A172 (cell line): ENCODE measurements around the gene SMARCAL1. TPM values are rescaled to one million over a fixed set of nuclear protein-coding genes. Genes with fewer than 3 reads are reported as not detected.
A peak's percentile ranks its signal among the peaks of the same experiment; 100 is the strongest.
"Not testable (repeated sequence)": the region's sequence is repeated elsewhere in the genome, so short reads cannot be mapped to it uniquely, and the experiment has no call there.

ENCODE experiments used
- DNase-seq: peaks from one replicate; pipeline ENCODE4 v3.0.0-alpha.2; 2015; ENCODE audit warnings: low spot score
- total RNA-seq: library from RNA; depleted of rRNA; stranded (reverse); fragments of >200 nt; shearing (Covaris generic); gene quantifications from 2 replicates; pipeline ENCODE4 v1.2.3, GENCODE V29; 2014; rRNA removed

Gene SMARCAL1
- 12.7 and 25.1 TPM in 2 replicates for total RNA-seq

- peak; percentile 99 for DNase-seq
Observed at GRCh38 chr2:216412022-216412999, at the start of gene SMARCAL1. SMARCAL1 (plus strand) TSS chr2:216412484; CDS start chr2:216414705, 2,221 bp downstream.

GRCh38 chr2:216362730-216363129 lies 49.6 kb upstream of the SMARCAL1 start:
- peak; percentile 54 for DNase-seq

GRCh38 chr2:216363221-216363620 lies 49.1 kb upstream of the SMARCAL1 start:
- no peak for DNase-seq

DNA sequence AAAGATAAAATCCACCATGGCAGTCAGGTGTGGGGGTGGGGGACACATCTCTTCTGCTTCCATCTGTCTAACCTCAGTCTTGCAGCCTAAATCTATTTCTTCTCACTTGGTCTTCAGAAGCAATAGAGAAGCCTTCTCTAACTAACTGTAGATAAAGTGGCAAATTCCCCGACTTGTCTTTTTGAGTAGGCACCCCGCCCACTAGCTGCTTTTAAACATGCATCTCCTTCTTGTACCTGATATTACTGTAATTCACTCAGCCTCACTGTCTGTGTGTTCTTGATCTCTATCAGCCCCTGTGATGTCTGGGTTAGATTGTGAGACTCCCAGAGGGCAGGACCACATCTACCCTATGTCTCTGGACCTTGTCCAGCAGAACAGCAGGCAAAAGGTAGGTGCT lies 46.8 kb upstream of the SMARCAL1 start:
- no peak for DNase-seq

DNA sequence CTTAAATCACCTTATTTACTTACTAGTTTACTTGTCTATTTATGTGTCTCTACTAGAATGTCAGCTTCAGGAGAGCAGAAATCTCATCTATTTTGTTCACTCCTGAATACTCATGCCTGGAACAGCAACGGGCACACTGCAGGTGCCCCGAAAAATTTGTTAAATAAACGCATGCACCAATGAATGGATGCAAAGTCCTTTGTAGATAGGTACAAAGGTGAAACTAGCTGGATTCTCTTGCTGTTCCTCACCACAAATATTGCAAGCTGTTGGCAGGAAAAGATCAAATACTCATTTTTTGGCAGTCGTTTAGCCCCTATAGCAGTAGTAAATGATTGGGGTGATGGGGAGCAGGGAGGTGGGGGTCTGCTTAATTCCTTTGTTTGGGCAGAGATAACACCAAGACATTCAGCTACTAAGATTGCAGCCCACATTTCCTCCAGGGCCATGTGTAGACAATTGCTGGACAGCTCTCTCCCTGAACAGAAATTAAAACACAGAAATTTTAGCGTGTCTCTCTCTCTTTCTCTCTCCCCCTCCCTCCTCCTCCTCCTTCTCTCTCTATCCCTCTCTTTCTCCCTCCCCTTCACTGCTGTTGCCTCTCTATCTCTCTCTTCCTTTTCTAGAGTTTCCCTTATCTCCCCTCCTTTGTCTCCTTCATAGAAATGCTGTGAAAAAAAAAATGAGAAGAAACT lies 45.4 kb upstream of the SMARCAL1 start:
- no peak for DNase-seq

DNA sequence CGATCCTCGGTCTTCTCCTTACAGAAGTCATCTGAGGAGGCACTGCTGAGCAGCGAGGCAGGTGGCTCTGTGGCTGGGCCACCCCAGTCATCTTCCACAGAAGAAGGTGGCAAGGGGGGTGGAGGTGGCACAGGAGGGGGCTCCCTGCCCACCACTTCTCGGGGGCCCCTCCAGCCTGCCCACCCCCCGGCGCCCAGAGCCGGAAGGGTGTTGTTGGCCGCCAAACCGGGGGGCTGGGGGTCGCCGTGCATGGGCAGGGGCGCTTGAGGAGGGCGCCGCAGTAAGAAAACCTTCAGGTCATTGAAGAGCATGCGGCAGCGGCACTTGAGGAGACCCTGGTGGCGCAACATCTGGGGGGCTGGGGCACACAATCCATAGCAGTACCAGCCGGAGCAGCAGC lies 42.5 kb upstream of the SMARCAL1 start:
- no peak for DNase-seq

DNA sequence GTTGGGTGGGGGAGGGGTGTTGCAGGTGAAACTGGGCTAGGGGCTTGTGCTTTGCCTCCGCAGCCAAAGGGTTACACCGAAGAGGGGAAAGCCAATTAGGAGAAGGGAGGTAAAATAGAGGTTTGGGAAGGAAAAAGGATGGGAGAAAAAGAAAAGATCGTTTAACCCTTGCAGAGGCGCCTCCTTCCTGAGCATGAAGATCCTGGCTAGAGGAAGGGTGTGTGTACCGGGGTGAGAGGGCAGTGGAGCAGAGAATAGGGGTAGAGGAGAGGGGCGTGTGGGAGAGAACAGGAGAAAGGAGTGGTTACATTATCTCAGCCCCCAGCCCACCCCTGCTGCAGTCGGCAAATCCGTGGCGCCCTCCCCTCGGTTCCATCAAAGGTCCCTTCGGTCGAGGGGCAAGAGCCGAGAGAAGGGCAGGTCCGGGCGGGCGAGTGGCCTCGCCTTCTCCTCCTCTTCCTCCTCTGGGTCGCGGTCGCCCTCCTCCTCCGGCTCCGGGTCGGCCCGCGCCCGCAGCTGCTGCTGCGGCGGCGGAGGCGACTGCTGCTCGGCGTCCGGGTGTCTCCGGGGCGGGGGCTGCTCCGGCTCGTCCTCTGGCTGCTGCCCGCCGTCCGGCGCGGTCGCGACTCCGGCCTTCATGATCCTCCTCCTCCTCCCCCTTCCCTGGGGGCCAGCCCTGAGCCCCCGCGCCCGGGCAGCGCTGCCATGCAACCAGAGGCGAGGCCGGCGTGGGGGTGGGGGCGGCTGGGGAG lies 41.1 kb upstream of the SMARCAL1 start:
- no peak for DNase-seq

DNA sequence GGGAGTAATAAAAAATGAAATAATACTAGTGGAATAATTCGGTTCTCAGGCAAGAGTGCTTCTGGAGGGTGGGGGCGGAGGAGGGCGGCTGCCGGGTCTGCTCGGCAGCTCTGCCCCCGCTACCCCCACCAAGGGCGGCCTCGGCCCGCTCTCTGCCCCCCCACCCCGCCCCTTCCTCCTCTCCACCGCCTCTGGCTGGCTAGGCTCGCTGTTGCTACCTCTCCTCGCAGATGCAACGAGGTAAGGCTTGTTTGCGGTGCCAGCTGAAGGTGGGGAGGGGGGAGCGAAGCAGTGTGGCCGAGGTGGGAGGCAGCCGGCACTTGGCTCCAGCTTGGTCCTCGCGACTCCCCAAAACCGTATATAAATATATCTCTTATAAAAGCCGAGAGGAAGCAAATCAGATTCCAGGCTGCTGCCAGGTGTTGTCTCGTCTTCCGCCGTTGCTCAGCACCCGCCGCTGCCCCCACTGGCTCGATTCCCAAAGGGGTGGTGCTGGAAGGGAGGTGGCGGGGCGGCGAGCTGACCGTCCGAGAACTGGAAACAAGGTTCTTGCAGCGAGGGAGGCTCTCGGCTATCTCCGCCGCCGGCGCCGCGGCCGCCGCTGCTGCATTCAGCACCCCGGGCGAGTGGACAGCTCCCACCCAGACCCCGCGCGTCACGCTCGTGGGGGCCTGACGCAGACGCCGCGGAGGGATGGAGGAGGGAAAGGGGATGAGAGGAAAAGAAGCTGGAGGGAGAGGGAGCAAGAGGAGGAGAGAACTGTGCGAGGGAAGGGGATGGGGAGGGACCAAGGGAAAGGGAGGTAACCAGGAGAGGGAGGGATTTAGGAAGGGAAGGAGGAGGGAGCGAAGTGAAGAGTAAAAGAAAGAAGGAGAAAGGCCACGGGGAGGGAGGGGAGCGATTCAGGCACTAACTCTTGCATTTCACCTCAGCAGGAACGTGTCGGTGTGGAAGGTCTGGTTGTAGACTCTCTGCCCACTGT lies 40.3 kb upstream of the SMARCAL1 start, which contains the start of gene MARCHF4:
TSS of gene MARCHF4 (minus strand) at position 763 of the 982 bp plus-strand sequence. CDS start 2,223 bp downstream, outside the sequence.
- peak; percentile 82 for DNase-seq

DNA sequence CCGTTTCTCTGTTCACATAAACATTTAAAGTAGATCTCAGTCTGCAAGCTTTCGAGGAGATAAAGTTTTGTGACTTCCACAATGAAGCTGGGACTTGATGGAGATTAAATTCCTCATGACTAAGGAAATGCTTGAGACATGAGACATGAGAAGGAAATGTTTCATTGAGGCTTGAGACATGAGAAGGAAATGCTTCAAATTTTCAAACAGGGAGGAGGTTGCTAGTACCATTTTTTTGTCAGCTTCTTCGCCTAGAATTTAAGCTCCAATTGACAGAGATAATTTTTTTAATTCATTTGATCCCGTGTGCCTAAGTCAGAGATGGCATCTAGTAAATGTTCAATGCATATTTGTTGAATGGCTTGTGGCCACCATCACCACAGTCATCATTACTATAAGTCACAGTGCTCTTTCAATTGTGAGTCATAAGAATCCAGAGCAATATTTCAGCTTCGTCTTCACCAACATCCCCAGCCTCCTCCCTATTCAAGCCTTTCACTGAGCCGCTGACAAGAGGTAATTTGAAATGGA lies 39.5 kb upstream of the SMARCAL1 start:
- peak; percentile 88 for DNase-seq

GRCh38 chr2:216373896-216374295 lies 38.4 kb upstream of the SMARCAL1 start:
- DNase-seq: no peak

- DNase-seq: no peak
Observed at GRCh38 chr2:216375286-216375685, 37.0 kb upstream of the SMARCAL1 start.

GRCh38 chr2:216379977-216380376 lies 32.3 kb upstream of the SMARCAL1 start:
- DNase-seq: no peak

DNA sequence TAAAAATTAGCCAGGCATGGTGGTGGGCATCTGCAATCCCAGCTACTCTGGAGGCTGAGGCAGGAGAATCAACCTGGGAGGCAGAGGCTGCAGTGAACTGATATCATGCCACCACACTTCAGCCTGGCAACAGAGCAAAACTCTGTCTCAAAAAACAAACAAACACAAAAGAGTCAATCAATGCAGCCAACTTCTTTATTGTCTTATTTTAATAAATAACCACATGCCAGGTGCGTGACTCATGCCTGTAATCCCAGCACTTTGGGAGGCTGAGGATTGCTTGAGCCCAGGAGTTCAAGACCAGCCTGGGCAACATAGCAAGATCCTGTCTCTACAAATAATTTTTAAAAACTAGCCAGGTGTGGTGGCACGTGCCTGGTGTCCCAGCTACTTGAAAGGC lies 27.9 kb upstream of the SMARCAL1 start:
- not testable (repeated sequence) for DNase-seq

- DNase-seq: no peak
Observed at GRCh38 chr2:216385478-216385877, 26.8 kb upstream of the SMARCAL1 start.

GRCh38 chr2:216387262-216387661 lies 25.0 kb upstream of the SMARCAL1 start:
- DNase-seq: no peak

GRCh38 chr2:216388046-216388884 lies 24.0 kb upstream of the SMARCAL1 start:
- DNase-seq: no peak

- no peak for DNase-seq
Observed at GRCh38 chr2:216389570-216389969, 22.7 kb upstream of the SMARCAL1 start.

DNA sequence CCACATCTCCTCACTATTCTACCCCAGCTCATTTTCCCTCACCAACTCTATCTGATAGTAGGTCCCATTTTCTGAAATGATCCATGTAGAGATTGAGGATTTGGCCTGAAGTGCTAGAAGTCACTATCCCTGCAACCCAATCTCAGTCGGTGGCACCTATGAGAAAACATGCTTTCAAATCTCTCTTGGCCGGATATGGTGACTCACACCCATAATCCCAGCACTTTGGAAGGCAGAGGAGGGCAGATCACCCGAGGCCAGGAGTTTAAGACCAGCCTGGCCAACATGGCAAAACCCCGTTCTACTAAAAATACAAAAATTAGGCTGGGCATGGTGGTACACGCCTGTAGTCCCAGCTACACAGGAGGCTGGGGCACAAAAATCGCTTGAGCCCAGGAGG lies 20.9 kb upstream of the SMARCAL1 start:
- peak; percentile 76 for DNase-seq

- DNase-seq: no peak
Observed at GRCh38 chr2:216392018-216392562, 20.2 kb upstream of the SMARCAL1 start.
